Right lobe of liver (tissue), 6 donors: Measurements from ENCODE around the gene FUCA1. TPM values are rescaled to one million over a fixed set of nuclear protein-coding genes. Genes with fewer than 3 reads are reported as not detected.

Experiments used
- ATAC-seq, 4 donors: fragments of 200-7000 bp; cut with Tn5 transposase; one replicate each; pipeline ENCODE4 v1.9.1; 2020; ENCODE audit warnings: mild to moderate bottlenecking in 4 of 4, moderate library complexity in 4 of 4
- DNase-seq, 3 donors: peaks; one replicate each; pipeline ENCODE4 v3.0.0-alpha.2; 2020
- H3K27ac ChIP-seq, 3 donors: fragments of 200-600 bp; one replicate each; pipeline ENCODE4 v1.8.0; 2022
- H3K27me3 ChIP-seq, 2 donors: fragments of 200-600 bp; one replicate each; pipeline ENCODE4 v1.8.0; 2022
- H3K36me3 ChIP-seq, 4 donors: fragments of 200-600 bp; sonication (generic) in 1 of 4; one replicate each; pipeline versions ENCODE4 v1.5.1 to v1.8.0; 2017 to 2022; ENCODE audit warnings: control low read depth in 1 of 4
- H3K4me1 ChIP-seq, 4 donors: fragments of 200-600 bp; sonication (generic) in 1 of 4; one replicate each; pipeline versions ENCODE4 v1.5.1 to v1.8.0; 2017 to 2022; ENCODE audit warnings: control low read depth in 1 of 4
- H3K4me3 ChIP-seq, 3 donors: fragments of 200-600 bp; one replicate each; pipeline ENCODE4 v1.8.0; 2022
- H3K9me3 ChIP-seq, 4 donors: fragments of 200-600 bp; sonication (generic) in 1 of 4; one replicate each; pipeline versions ENCODE4 v1.5.1 to v1.8.0; 2017 to 2022; ENCODE audit warnings: control low read depth in 1 of 4
- POLR2A ChIP-seq: fragments of 450-650 bp; IDR thresholded peaks from one replicate; pipeline ENCODE4 v1.6.1; 2017; ENCODE audit warnings: antibody characterized with exemption, mild to moderate bottlenecking
- WGBS: methylation state at CpG from one replicate; pipeline ENCODE4 v1.1.6; 2018; ENCODE audit warnings: low coverage, low lambda C conversion rate; ENCODE audit not compliant: insufficient coverage; ENCODE audit errors: missing lambda C conversion rate; 5-methylcytosine and 5-hydroxymethylcytosine counted together
- intact Hi-C, 2 donors: fragments of 100-400 bp; cut with DNase I; formaldehyde crosslinking; loops; one replicate each; pipeline versions ENCODE4 v1.11.2 to v1.14.1; 2022
- total RNA-seq, 6 experiments: library from RNA; depleted of rRNA in 2 of 6; stranded (reverse); fragments of >200 nt in 2 of 6; fragmentation: NEBNext Ultra II Directional in 3 of 6; extraction: Animal tissue kit (Norgen Biotek cat#: 25700) in 3 of 6; gene quantifications; one replicate each; pipeline versions ENCODE4 v1.1.0 to v1.2.4, GENCODE V29; 2016 to 2023
- TF ChIP-seq, protein P1 (sequence below), 4 donors: fragments of 200-600 bp in 3 of 4; fragments of 450-650 bp in 1 of 4; IDR thresholded peaks; one replicate each; pipeline versions ENCODE4 v1.5.1 to v1.8.0; 2016 to 2022; ENCODE audit warnings: antibody characterized with exemption in 4 of 4, mild to moderate bottlenecking in 2 of 4
- donor health status: DM: no; HTN: yes; CAD: no.
- donor health status: DM: no; HTN: no; CAD: no.
- donor health status: DM: no; HTN: no; CAD: no.
- donor health status: DM: no; HTN: yes; CAD: no.
- donor health status: DM: no; HTN: yes; CAD: no.

The FUCA1 gene
- total RNA-seq, 6 experiments from 2014 or later, result 37.1 to 54.7 (median 45.1) TPM

DNA sequence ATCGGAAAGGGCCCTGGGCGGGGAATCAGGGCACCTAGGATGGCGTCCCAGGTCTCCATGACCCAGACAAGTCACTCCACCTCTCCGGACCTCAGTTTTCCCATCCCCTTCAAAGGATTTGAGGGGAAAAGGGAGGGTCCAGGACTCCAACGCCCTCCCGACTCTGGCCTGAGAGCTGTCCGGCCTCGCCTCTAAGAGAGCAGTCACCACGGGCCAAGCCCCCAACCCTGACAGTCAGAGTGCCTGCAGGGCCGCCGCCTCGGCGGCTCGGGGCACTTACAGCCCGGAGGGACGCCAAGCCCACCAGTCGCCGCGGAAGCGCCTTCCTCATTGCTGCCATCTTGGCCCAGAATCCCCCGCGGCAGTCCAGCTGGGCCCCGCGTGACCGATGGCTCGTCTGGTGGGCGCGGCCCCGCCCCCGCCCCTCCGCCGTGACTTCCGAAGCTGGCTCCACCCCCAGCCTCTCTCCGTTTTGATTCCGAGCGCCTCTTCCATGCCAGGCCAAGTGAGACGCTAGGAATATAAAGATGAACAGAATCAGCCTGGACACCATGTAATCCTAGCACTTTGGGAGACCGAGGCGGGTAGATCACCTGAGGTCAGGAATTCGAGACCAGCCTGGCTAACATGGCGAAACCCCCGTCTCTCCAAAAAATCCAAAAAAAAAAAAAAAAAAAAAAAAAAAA is 42.9 kb downstream of the FUCA1 start, which contains the start of gene HMGCL:
Gene HMGCL, minus strand, starts transcription at position 354 of the 686 bp plus-strand sequence. Its CDS starts 14 bp downstream, at position 340.
- Histone ChIP-seq H3K27ac (peak within 1 kb of the TSS; percentile 97 to 99 (median 98)), H3K9me3 (no peaks in the 10 kb centered on the region), H3K36me3 (no peaks in the 10 kb centered on the region), H3K4me1 (peaks cover 0 to 12% (median 0%) of the 10 kb centered on the region in 4 donors), H3K27me3 (no peaks in the 10 kb centered on the region), H3K4me3 (peak within 1 kb of the TSS; percentile 90 to 94 (median 91))
- DNase-seq, result peak; percentile 92 to 93 (median 92)
- intact Hi-C loops, result no loop called here
- under 1% methylated on average over 17 of the region's 42 CpGs for WGBS
- peak; percentile 96 to 98 (median 97) for ATAC-seq
- TF ChIP-seq POLR2A, result peak; percentile 90
- TF ChIP-seq, protein P1, sequence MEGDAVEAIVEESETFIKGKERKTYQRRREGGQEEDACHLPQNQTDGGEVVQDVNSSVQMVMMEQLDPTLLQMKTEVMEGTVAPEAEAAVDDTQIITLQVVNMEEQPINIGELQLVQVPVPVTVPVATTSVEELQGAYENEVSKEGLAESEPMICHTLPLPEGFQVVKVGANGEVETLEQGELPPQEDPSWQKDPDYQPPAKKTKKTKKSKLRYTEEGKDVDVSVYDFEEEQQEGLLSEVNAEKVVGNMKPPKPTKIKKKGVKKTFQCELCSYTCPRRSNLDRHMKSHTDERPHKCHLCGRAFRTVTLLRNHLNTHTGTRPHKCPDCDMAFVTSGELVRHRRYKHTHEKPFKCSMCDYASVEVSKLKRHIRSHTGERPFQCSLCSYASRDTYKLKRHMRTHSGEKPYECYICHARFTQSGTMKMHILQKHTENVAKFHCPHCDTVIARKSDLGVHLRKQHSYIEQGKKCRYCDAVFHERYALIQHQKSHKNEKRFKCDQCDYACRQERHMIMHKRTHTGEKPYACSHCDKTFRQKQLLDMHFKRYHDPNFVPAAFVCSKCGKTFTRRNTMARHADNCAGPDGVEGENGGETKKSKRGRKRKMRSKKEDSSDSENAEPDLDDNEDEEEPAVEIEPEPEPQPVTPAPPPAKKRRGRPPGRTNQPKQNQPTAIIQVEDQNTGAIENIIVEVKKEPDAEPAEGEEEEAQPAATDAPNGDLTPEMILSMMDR (IDR thresholded peaks at IDR 0.05), result no peak

DNA sequence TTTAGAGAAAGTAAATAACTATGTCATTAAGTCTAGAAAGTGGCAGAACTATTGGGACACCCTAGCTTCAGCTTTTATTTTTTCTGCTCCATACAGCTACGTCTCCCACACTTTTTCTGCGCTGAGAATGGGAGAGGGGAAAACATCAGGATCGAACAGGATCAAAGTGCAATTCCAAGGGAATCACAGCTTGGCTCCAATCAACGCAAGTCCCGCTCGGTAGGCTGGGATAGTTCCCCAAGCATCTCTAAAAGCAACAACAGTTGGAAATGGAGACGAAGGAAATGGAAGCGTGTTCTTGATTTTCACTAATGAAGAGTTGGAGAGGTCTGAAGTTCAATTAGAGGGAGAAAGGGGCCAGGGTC is 43.4 kb downstream of the FUCA1 start:
- Histone ChIP-seq H3K27me3 (no peaks in the 10 kb centered on the region), H3K36me3 (peaks cover 0 to under 1% (median 0%) of the 10 kb centered on the region in 4 donors), H3K4me3 (peak overlapping the region; percentile 90 to 94 (median 91)), H3K4me1 (peaks cover 0 to 10% (median 0%) of the 10 kb centered on the region in 4 donors), H3K9me3 (no peaks in the 10 kb centered on the region), H3K27ac (peak overlapping the region; percentile 97 to 99 (median 98))
- 2% methylated on average over 8 of the region's 8 CpGs for WGBS
- TF ChIP-seq POLR2A, result no peak
- DNase-seq (no peak), ATAC-seq (peak; percentile 71 to 81 (median 78))
- intact Hi-C loops, result no loop called here

DNA sequence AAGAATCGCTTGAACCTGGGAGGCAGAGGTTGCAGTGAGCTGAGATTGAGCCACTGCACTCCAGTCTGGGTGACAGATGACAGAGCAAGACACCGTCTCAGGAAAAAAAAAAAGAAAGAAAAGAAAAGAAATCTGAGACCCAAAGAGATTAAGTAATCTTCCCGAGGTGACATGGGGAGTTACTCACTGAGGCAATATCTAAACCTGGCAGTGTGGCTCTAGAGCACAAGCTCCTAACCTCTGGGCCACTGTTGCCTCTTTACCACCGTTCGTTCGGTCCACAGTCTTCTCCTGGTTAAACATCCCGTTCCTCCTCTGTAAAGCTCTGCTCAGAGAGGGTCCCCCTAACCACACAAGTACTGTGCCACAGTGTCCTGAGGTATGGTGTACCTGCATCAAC is 44.3 kb downstream of the FUCA1 start:
- no peak for ATAC-seq
- TF ChIP-seq POLR2A, result no peak
- TF ChIP-seq, protein P1 (IDR thresholded peaks at IDR 0.05), result no peak
- H3K4me3 ChIP-seq, result peak overlapping the region in 2 of 3 donors; percentile 90 to 94

DNA sequence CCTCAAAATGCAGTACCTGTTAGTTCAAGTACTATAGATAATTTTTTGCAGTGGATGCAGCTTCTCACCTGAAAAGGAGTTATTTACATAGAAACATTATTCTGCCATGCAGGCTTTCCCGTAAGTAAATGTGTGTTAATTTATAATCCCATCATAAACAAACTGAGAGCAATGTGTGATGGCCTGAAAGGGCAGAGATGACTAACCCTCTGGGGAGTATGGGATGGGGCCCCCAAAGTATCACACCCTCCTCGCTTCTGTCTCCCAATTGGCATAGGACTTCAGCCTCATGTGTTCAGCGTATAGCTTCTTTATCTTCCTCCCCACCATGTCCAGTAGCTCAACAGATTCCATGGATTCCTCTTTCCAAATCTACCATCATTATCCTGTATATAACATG is 50.5 kb downstream of the FUCA1 start:
- Histone ChIP-seq H3K36me3 (peaks cover 0 to 69% (median 25%) of the 10 kb centered on the region in 4 donors), H3K27me3 (no peaks in the 10 kb centered on the region), H3K4me3 (no peak overlapping the region), H3K27ac (no peak overlapping the region), H3K4me1 (no peaks in the 10 kb centered on the region), H3K9me3 (no peaks in the 10 kb centered on the region)
- WGBS, result 89% methylated on average over 3 of the region's 3 CpGs
- DNase-seq (no peak), ATAC-seq (no peak)
- TF ChIP-seq, protein P1 (IDR thresholded peaks at IDR 0.05), result no peak
- no peak for TF ChIP-seq POLR2A
- intact Hi-C loops, result no loop called here

More for the DNA sequence above, 44.3 kb downstream of the FUCA1 start:
- Histone ChIP-seq H3K36me3 (peaks cover 0 to 10% (median 2%) of the 10 kb centered on the region in 4 donors), H3K27me3 (no peaks in the 10 kb centered on the region), H3K4me1 (peaks cover 0 to 10% (median 0%) of the 10 kb centered on the region in 4 donors), H3K27ac (peak overlapping the region in 2 of 3 donors; percentile 97 to 98), H3K9me3 (no peaks in the 10 kb centered on the region)
- WGBS, result 27% methylated on average over 6 of the region's 7 CpGs
- intact Hi-C loops, result no loop called here
- DNase-seq, result no peak

DNA sequence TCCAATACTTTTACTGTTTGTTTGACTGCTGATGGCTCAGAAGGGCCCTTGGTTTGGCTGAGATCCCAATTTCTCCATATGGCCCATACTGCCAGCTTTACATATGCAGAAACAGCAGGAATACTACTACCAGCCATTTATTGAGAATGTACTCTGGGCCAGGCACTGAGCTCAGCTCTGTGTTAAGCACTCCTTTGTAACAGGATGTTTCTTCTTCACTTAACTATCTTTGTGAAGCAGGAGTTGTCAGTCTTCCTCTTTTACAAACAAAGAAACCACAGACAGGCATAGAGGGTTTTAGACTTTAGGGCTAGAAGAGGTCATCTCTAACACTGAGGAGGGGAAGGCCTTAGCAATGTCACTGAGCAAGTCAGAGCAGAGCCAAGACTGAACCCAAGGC is 51.2 kb downstream of the FUCA1 start:
- no peak overlapping the region for H3K4me3 ChIP-seq
- H3K27me3 ChIP-seq, result no peaks in the 10 kb centered on the region
- ATAC-seq, result no peak
- H3K9me3 ChIP-seq, result no peaks in the 10 kb centered on the region
- no peak for DNase-seq
- no peak overlapping the region for H3K27ac ChIP-seq
- intact Hi-C loops, result no loop called here
- H3K4me1 ChIP-seq, result no peaks in the 10 kb centered on the region
- TF ChIP-seq, protein P1 (IDR thresholded peaks at IDR 0.05), result no peak
- TF ChIP-seq POLR2A, result no peak
- peaks cover 0 to 76% (median 25%) of the 10 kb centered on the region in 4 donors for H3K36me3 ChIP-seq
